NCI-H128 (cell line): ENCODE data around the gene OSCP1.

Experiments
- DNase-seq: peaks from one replicate; lab custom pipeline; 2025; ENCODE audit not compliant: unreplicated experiment; lab: John Stamatoyannopoulos, UW

OSCP1 gene

DNA sequence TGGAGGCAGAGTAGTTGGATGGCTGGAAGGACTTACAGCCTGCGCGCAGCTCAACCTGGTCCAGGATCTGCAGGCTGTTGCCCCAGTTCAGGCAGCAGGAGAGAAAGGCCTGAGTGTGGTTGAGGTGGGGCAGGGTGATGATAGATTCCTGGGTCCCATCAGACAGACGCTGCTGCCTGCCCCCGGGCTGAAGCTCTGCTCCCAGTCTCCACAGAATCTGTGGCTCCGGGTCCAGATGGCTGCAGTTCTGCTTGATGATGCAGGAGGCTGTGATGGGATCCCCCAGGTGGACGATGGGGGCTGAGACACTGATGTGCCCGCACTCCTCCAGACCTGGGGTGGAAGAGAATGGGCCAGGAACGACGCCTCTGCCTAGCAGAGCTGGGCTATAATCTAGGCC lies 25.1 kb upstream of the OSCP1 start:
- DNase-seq: no peak

DNA sequence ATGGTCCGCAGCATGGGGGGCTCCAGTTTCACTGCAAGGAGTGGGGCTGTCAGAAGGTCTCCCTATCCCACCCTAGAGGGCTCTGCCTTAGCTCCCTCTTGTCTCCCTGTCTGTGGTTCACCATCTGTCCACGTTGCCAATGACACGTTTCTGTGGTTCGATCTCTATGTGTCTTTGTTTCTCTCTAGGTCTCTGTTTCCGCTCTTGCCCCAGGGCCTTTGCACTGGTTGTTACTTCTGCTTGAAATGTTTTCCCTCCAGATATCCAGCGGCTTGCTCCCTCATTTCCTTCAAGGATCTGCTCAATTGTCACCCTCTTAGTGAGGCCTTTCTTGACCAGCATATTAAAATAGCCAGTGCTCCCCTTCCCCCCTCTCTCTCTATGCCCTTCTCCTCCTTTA lies 22.4 kb upstream of the OSCP1 start:
- DNase-seq: no peak

DNA sequence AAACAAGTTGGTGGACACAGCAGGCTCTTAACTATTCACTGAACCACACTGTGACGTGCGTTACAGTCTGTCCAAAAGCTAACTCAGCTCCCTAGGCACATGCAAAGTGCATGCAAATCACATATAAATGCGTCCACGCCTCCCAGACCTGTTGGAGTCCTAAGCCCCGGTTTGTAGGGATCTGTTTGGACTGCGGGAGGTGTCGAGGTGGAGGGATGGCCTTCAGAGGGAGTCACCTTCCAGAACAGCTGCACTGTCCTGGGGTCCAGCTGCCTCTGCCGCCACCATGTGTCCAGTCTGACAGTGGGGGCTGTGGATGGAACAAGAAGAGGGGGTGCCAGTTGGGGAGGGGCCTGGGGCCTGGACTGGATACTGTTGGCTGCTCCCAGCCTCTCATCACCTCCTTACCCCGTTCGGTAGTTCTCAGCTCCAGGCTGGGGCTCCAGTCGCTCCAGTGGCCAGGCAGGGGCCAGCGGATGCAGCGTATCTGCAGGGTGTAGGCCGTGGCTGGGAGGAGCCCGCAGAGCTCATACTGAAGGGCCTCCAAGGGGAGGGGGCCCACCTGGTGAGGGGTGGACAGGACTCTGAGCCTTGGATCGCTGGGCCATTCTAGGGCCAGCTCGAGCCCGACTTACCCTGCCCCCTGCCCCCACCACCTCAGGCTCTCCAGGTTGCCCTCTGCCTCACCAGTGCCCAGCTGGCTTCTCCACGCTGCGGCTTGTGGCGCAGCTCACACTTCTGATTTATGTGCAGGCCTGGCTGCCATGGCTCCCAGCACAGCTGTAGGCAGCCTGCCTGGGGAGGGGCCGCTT lies 21.8 kb upstream of the OSCP1 start:
- DNase-seq: no peak

DNA sequence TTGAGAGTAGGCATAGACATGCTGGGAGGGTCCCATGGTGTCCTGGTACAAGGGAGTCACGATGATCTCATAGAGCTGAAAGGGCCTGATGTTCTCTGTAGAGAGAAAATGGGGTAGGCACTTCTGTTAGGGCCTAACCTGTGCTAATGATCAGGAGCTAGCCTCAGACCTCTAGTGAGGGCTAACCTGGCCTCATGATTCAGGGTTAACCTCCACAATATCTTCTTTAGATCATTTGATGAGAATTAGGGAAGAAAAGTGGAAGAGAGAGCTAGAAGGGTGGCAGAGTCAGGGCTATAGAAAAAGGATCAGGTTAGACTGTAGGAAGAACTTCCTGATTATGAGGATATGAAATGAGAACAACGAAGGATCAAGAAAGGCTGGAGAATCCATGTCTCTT lies 18.9 kb upstream of the OSCP1 start:
- no peak for DNase-seq

DNA sequence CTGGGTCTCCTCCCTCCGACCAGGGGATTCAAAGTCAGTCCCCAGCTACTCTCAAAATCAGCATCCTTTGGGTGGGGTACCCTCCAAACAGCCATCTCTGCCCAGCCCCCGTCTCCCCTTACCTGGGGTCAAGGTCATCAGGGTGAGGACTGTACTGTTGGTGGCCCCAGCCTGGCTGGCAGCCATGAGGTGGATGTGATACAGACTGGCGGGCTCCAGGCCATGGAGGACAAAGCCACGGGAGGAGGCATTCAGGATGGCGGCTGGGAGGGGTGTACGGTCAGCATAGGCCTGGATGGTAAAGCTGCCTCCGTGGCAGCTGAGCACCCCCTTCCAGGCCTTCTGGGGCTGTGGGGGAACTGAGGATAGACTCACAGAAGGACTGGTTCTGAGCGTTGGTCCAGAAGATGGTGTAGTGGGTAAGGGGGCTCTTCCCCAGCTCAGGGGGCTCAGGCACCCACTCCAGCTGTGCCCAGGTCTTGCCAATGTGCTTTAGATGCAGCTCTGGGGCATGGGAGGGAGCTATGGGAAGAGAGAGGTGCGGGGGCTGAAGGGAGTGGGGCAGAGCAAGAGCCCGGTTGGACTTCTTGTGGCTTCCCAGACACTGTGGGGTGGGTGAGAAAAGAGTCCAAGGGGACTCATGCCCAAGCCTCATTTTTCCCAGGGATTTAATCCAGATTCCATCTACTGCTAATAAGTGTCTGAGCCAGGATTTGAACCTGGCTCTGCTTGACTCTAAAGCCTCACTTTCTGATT lies 17.6 kb upstream of the OSCP1 start:
- DNase-seq: no peak

DNA sequence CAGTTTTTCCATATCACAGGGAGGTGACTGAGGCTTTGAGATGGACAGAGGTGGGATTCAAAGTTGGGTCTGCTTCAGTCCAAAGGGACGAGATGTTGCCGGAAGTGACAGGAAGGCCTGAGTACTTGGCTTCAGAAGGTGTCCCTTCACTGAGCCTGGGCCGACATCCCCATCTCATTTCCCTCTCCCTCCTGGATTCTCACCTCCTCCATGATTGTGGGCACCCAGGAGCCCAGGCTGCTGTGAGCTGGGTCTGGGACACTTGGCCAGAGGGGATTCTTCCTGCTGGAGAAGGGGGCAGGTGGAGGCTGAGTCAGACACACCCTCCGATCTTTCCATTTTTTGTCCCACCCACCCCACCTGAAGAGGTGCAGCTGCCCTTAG lies 16.8 kb upstream of the OSCP1 start:
- DNase-seq: no peak

DNA sequence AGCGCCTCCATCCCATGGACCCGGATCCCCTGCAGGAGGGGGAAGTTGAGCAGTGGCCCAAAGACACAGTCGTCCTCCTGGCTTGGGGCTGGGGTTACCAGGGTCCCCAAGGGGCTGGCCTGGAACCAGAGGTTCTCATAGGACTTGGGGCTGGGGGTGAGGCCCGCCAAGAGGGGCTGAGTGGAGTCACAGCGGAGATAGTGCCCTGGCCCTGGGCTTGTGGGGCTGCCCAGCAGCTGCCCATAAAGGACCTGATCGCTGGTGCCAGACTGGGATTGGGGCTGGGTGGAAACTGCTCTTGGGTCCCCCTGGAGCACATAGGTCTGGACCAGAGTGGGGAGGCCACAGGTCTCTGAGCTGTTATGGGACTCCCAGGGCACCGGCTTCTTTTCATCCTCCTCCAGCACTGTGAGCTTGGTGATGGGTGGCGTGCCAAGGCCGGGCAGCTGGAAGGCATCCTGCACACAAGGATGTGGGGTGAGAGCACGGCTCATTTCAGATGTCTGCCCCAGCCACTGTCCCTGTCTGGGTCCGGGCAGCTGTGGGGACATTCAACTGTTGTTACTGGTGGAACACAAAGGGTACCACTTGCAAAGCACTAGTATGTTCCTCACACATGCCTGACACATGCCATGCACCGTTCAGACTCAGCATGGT lies 16.2 kb upstream of the OSCP1 start:
- DNase-seq: no peak

DNA sequence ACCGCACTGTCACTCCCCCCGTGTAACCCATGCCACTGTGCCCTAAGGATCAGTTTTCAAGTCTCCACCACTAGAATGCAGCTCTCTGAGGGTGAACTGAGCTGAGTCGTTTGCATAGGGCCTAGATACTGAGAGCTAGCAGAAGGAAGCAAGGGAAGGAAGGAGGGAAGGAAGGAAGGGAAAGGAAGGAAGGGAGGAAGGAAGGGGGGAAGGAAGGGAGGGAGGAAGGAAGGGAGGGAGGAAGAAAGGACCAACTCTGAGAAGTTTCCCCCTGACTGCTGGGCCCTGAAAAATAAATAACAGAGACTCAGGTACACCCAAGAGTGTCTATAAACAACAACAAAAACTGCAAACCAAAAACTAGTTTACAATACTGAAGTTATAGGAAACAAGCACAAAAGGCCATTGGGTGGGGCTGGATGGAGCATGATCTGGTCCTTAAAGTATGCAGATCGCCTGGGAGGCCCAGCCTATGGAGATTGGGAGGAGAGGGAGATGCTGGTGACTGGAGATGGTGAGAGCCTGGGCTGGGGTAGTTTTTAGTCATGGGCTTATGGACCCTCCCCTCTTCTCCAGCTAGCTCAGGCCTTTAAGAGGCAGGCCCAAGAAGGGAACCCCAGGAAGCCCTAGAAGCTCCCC lies 15.6 kb upstream of the OSCP1 start:
- no peak for DNase-seq

DNA sequence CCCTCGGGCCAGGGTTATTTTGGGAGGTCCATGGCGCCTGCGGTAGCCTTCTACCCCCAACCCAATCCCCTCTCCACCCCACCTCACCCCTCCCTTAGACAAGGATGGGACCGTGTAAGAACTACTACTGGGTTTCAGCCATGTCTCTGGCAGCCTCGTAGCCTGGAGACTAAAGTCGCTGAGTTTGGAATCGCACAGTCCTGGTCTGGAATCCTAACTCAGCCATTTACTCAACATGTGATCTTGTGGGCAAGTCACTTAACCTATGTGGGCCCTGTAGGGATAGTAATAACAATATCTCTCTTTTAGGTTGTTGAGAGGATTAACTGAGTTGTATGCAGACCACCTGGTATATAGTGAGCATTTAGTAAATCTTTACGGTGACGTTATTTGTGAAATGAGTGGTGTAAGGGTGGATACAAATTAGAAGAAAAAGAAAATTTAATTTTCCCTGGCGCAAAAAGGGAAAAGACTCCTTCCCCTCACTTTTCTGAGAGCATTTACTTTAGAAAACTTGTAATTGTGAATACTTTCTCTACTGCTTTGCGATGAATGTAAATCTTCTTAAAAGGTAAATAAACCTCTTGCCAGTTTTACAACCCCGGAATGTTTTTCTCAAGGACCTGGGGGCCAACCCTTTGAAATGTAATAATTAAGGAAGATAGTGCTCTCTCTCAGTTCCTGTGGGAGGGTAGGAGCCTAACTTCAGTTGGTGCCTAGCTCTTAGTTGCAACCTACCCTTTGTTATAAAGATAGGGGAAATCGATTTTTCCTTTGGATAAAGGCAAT lies 14.5 kb upstream of the OSCP1 start:
- no peak for DNase-seq

DNA sequence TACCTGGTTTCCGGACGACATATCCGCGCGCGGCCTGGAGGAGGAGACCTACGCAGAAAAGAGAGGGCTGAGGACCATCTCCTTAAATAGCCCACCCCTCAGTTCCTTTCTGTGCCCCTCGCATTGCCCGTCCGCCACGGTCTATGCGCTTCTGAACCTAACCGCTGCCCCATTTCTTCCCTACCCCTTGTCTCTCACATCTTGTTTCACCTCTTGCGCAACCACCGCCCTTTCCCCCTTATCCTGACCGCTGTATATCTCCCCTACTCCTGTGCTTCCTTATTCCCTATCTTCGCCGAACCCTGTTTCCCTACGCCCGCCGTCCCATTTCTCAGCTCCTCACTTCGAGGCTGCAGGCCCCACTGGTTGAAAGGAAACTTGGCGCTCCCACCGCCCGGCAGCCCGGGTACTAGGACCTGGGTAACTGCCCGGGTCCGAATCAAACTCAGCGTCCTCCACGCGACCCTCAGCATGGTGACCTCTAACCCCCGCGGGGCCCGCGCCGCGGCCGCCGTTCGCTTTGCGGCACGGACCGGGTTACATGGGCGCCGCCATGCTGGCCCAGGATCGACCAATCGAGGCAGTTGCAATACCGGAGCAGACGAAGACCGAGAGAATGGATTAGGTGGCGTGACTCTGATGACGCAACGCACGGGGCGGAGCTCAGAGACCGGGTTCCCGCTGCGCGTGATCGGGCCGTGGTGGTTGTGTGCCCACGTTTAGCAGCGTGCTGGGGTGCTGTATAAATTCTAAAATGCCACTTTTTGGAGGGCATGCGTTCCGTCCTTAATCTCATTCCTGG lies 13.8 kb upstream of the OSCP1 start, which contains the start of gene MRPS15:
Gene MRPS15 (minus strand): TSS at position 582 of the 802 bp plus-strand sequence. CDS start 109 bp downstream, at position 473.
- peak; percentile 92 for DNase-seq

DNA sequence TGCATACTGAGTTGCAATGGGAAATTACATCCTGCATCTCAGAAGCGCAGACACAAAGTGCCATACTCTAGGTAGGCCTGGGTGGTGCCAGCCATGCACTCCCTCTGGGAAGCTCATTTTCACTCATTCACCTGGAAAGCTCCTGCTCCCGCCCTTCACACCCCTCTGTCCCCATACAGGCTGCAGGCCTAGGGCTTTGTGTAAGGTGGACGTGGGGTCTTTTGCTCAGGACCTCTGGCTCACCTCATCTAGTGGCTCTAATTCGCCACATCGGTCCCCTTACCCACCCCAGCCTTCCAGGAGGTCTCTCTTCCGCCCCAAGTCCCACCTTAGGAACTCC lies 13.2 kb upstream of the OSCP1 start:
- DNase-seq: no peak

DNA sequence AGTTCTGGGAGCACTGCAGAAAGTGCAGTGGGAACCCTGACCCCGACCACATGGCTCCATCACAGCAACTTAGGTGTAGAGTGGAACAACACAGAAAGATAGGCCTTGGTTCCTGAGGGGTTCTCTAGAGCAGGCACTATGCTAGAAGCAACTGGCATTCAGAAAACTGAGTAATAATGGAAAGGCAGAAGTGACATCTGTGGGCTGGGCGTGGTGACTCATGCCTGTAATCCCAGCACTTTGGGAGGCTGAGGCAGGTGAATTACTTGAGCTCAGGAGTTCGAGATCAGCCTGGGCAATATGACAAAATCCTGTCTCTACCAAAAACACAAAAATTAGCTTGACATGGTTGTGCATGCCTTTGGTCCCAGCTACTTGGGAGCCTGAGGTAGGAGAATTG lies 8.7 kb upstream of the OSCP1 start:
- no peak for DNase-seq

DNA sequence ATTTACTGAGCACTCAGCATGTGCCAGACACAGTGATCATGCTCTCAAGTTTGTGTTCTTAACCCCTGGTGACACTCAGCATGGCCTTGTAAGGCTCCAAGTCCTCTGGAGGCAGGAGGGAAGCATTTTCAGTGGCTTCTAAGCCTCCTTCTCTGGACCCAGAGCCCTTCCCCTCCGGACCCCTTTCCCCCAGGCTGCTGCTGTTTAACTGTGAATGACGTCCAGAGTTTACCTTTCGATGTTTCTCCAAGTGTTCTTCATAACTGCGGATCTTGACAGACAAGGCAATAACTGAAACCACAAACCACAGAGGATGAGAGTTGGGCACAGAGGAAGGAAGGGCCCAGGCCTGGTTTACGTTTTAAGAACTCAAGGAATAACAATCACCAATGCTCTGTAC lies 7.4 kb upstream of the OSCP1 start:
- DNase-seq: no peak

DNA sequence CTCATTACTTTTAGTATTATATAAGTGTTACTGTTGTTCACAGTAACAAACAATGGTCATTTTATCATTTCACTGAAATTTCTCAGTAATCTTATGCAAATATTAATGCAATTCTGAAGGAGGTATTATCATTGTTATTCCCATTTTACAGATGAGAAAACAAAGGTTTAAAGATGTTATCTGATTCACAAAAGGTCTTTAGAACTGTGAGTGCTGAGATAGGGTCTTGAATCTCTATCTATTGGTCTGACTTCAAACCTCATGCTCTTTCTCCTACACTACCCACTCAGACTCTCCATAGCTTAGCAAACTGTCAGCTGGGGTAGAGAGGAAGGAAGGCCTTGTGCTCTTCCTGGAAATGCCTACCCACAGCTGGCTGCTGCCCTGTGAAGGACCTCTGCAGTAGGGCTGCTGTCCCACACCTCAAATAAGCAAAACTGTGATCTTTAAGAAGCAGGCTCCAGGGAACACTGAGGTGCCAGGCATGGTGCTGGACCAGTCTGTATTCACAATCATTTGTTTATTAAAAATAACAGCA lies 6.2 kb upstream of the OSCP1 start:
- DNase-seq: no peak

DNA sequence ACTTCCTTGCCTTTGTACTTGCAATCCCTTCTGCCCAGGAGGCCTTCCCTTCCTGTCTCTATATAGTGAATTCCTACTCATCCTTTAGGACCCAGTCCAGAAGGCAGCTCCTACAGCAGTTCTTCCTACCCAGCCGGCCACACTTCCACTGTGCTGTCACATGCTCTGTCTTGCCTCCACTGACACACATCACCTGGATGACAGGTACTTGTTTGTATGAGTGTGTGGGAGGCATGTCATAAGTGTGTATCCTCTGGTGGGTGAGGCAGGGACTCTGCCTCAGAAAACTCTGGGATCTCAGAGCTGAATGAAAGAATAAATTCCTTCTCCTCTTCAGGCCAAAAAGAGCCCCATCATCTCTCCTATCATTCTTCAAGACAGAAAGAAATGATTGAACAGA lies 5.1 kb upstream of the OSCP1 start:
- no peak for DNase-seq

DNA sequence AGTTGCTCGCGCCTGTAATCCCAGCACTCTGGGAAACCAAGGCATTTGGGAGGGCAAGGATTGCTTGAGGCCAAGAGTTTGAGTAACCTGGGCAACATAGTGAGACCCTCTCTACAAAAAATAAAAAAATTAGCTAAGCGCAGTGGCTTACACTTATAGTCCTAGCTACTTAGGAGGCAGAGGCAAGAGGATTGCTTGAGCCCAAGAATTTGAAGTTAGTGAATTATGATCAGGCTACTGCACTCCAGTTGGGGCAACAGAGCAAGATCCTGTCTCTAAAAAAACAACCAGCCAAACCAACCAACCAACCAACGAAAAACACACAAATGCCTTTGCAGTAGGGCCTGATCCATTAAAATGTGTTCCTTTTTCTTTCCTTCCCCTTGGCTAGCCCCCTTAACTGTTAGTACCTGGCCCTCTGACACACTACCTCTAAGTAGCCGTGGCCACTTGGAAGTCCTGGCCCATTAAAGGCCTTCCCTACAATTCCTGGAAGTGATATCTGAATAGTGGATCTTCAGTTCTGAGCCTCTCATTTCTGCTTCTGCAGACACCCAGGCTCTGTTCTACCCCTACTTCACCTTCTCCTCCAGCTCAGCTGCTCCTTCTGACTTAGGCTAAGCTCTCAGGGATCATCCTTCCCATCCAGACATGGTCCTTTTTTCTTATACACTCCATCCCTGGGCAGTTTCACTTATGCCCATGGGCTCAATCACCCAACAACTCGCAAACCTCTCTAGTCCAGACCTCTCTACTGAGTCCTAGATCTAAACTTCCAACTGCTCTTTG lies 3.5 kb upstream of the OSCP1 start:
- no peak for DNase-seq

DNA sequence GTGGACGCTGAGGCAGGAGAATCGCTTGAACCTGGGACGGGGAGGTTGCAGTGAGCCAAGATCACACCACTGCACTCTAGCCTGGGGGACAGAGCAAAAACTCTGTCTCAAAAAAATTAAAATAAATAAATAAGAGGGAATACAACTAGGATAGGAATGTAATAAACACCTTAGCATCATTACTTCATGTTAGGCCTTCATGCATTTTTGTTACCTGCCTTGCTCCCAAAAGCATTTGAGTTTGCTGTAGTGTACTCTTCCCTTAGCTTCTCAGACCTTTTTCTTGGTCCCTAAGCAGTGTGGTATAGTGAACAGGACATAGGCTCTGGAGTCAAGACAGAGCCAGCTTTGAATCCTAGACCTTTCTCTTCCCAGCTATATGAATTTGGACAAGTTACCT lies 2.8 kb upstream of the OSCP1 start:
- no peak for DNase-seq

DNA sequence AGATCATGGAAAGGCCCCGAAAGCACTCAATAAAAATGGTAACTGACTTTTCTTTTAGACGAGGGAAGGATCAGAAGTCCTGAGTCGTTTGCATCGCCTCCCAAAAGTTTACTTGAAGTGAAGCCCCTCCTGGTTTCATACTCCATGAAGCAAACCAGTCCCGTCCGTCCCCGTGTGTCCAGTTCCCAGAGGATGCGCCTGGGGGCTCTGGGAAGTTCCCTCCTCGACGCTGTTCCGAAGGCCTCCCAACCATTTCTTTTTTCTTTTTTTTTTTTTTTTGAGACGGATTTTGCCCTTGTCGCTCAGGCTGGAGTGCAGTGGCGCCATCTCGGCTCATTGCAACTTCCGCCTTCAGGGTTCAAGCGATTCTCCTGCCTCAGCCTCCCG lies 661 bp upstream of the OSCP1 start:
- no peak for DNase-seq

DNA sequence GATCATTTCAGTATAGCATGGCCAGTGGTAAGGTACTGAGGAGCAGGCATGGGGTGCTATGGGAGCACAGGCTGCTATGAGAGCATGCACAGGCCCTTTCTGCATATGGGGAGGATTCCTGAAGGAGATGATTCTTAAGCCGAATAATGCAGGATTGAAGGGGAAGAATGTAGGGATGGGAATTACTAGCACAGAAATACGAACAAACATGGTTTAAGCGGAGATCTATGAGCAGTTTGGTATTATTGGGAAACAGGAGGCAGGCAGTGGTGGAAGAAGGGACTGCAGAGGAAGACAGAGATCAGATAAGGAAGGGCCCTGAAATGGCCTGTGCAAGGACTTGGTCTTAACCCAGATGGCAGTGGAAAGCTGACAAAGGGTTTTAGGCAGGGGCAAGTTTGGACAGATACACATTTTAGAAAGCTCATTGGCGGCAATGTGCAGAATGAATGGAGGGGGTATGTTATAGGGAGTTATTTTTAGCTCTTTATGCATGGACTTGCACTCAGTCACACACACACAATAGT lies 1.7 kb downstream of the OSCP1 start:
- no peak for DNase-seq
